ENCODE measurements around the gene ERF. TPM values are rescaled to one million over a fixed set of nuclear protein-coding genes. Genes with fewer than 3 reads are reported as not detected.

The ERF gene
- total and polyA plus RNA-seq, 2 donors from 2014 or later, result 31.1 to 61.2 TPM

DNA sequence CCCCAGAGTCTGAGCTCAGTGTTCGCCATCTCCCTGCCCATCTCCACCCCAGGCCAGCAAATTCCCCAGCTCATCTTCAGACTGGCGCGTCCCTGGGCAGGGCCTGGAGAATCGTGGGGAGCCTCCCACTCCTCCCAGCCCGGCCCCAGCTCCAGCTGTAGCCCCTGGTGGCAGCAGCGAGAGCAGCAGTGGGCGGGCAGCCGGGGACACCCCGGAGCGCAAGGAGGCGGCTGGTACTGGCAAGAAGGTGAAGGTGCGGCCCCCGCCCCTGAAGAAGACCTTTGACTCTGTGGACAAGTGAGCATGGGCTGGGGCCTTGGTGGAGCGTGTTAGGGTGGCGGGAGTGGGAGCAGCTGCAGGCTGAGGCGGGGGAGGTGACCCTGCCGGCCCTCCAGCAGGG lies 38.6 kb upstream of the ERF start:
- H3K4me1 ChIP-seq (ENCODE audit: control insufficient read depth in 2 of 3, insufficient read depth in 2 of 3, low read depth in 1 of 3, low read length in 3 of 3), result peaks cover 0 to 4% (median 0%) of the 10 kb centered on the region in 3 donors
- FAIRE-seq (no peak), DNase-seq (peak in 4 of 5 donors; percentile 63 to 75 (median 68))
- H3K9me3 ChIP-seq (ENCODE audit: control insufficient read depth in 2 of 3, insufficient read depth in 1 of 3, low read length in 3 of 3), result no peaks in the 10 kb centered on the region
- H3K4me3 ChIP-seq (ENCODE audit: low read length in 3 of 3), result no peak overlapping the region
- H3K9ac ChIP-seq (ENCODE audit: low read length in 3 of 3), result no peak overlapping the region
- no peaks in the 10 kb centered on the region for H3K27me3 ChIP-seq (ENCODE audit: control insufficient read depth, insufficient read depth, low read length)
- intact Hi-C loops (cut with DNase I), result no loop called here
- no peak overlapping the region for H3K27ac ChIP-seq (ENCODE audit: low read depth in 2 of 2, low read length in 2 of 2)
- TF ChIP-seq, protein P1, sequence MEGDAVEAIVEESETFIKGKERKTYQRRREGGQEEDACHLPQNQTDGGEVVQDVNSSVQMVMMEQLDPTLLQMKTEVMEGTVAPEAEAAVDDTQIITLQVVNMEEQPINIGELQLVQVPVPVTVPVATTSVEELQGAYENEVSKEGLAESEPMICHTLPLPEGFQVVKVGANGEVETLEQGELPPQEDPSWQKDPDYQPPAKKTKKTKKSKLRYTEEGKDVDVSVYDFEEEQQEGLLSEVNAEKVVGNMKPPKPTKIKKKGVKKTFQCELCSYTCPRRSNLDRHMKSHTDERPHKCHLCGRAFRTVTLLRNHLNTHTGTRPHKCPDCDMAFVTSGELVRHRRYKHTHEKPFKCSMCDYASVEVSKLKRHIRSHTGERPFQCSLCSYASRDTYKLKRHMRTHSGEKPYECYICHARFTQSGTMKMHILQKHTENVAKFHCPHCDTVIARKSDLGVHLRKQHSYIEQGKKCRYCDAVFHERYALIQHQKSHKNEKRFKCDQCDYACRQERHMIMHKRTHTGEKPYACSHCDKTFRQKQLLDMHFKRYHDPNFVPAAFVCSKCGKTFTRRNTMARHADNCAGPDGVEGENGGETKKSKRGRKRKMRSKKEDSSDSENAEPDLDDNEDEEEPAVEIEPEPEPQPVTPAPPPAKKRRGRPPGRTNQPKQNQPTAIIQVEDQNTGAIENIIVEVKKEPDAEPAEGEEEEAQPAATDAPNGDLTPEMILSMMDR (IDR thresholded peaks at IDR 0.05; ENCODE audit: borderline replicate concordance, extremely low read depth, insufficient read depth), result peak; percentile 2
- peaks cover 0 to 20% (median 3%) of the 10 kb centered on the region in 3 donors for H3K36me3 ChIP-seq (ENCODE audit: control insufficient read depth in 2 of 3, insufficient read depth in 3 of 3, low read length in 3 of 3)

DNA sequence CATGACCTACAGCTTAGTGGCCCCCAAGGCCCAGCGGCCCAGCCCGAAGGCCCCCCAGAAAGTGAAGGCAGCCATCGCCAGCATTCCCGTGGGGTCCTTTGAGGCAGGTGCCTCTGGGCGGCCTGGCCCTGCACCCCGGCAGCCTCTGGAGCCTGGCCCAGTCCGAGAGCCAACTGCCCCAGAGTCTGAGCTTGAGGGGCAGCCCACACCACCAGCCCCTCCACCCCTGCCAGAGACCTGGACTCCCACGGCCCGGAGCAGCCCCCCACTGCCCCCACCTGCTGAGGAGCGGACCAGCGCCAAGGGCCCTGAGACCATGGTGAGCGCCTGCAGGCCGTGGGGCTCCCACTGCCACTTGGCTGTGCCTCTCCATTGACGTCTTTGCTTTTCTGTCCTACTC lies 38.0 kb upstream of the ERF start:
- FAIRE-seq (no peak), DNase-seq (peak in 1 of 5 donors; percentile 68)
- no peaks in the 10 kb centered on the region for H3K27me3 ChIP-seq (ENCODE audit: control insufficient read depth, insufficient read depth, low read length)
- peaks cover 0 to 4% (median 0%) of the 10 kb centered on the region in 3 donors for H3K4me1 ChIP-seq (ENCODE audit: control insufficient read depth in 2 of 3, insufficient read depth in 2 of 3, low read depth in 1 of 3, low read length in 3 of 3)
- H3K9me3 ChIP-seq (ENCODE audit: control insufficient read depth in 2 of 3, insufficient read depth in 1 of 3, low read length in 3 of 3), result no peaks in the 10 kb centered on the region
- H3K36me3 ChIP-seq (ENCODE audit: control insufficient read depth in 2 of 3, insufficient read depth in 3 of 3, low read length in 3 of 3), result peaks cover 0 to 26% (median 4%) of the 10 kb centered on the region in 3 donors
- intact Hi-C loops (cut with DNase I), result no loop called here
- TF ChIP-seq, protein P1 (IDR thresholded peaks at IDR 0.05; ENCODE audit: borderline replicate concordance, extremely low read depth, insufficient read depth), result no peak
- H3K9ac ChIP-seq (ENCODE audit: low read length in 3 of 3), result no peak overlapping the region
- H3K4me3 ChIP-seq (ENCODE audit: low read length in 3 of 3), result no peak overlapping the region
- no peak overlapping the region for H3K27ac ChIP-seq (ENCODE audit: low read depth in 2 of 2, low read length in 2 of 2)

DNA sequence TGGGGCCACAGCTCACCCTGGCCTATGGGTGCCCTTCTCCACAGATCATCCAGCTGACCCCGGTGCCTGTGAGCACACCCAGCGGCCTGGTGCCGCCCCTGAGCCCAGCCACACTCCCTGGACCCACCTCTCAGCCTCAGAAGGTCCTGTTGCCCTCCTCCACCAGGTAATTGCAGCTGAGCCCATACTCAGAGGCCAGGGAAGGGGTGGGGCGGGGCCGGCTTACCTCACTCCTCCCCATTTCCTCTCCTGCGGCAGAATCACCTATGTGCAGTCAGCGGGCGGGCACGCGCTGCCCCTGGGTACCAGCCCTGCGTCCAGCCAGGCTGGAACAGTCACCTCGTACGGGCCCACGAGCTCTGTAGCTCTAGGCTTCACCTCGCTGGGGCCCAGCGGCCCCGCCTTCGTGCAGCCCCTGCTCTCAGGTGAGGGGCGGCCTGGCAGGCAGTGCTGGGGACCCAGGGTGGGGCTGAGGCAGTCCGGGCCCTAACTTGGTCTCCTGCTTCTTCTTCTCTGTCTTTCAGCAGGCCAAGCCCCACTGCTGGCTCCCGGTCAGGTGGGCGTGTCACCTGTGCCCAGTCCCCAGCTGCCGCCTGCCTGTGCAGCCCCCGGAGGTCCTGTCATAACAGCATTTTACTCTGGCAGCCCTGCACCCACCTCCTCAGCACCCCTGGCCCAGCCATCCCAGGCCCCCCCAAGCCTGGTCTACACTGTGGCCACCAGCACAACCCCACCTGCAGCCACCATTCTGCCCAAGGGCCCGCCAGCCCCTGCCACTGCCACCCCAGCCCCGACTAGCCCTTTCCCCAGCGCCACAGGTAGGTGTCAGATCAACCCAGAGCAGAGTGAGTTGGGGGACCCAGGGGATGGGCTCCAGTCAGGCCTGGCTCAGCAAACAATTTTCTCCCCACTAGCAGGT lies 37.4 kb upstream of the ERF start:
- H3K9me3 ChIP-seq (ENCODE audit: control insufficient read depth in 2 of 3, insufficient read depth in 1 of 3, low read length in 3 of 3), result no peaks in the 10 kb centered on the region
- H3K4me1 ChIP-seq (ENCODE audit: control insufficient read depth in 2 of 3, insufficient read depth in 2 of 3, low read depth in 1 of 3, low read length in 3 of 3), result peaks cover 0 to 4% (median 0%) of the 10 kb centered on the region in 3 donors
- TF ChIP-seq, protein P1 (IDR thresholded peaks at IDR 0.05; ENCODE audit: borderline replicate concordance, extremely low read depth, insufficient read depth), result no peak
- no peak for FAIRE-seq
- H3K27ac ChIP-seq (ENCODE audit: low read depth in 2 of 2, low read length in 2 of 2), result no peak overlapping the region
- no peaks in the 10 kb centered on the region for H3K27me3 ChIP-seq (ENCODE audit: control insufficient read depth, insufficient read depth, low read length)
- intact Hi-C loops (cut with DNase I), result no loop called here
- peak in 2 of 5 donors; percentile 59 to 72 for DNase-seq
- H3K36me3 ChIP-seq (ENCODE audit: control insufficient read depth in 2 of 3, insufficient read depth in 3 of 3, low read length in 3 of 3), result peaks cover 0 to 32% (median 11%) of the 10 kb centered on the region in 3 donors
- H3K9ac ChIP-seq (ENCODE audit: low read length in 3 of 3), result no peak overlapping the region
- H3K4me3 ChIP-seq (ENCODE audit: low read length in 3 of 3), result no peak overlapping the region

Measured in kidney (tissue), 14 donors.